Measurements from ENCODE around the gene WDFY4.

WDFY4 gene

DNA sequence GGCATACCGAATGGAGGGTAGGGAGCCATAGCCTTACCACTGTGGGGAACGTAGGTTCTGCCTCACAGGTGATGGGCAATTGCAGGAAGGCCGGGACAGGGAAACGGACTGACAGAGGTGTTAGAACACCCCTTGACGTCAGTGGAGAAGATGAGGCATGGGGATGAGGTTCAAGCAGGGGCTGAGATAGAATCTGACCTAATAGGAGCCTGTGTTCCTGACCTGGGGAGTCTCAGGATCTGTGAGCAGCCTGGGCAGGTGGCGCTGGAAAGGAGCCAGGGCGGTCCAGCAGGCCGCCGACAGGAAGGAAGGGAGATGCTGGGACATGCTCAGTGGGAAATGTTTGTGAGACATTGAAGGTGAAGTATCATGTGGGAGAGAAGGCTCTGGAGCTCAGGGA lies 109.4 kb downstream of the WDFY4 start:
- no peak overlapping the region for H3K9ac ChIP-seq (ENCODE audit: low read length)
- H2AFZ ChIP-seq (ENCODE audit: low read depth, low read length, severe bottlenecking), result no peak overlapping the region
- H3K4me2 ChIP-seq (ENCODE audit: low read depth, low read length, poor library complexity, severe bottlenecking), result no peak overlapping the region
- no peaks in the 10 kb centered on the region for H3K9me2 ChIP-seq (replicated peaks; ENCODE audit: insufficient read depth, low read length)
- no peaks in the 10 kb centered on the region for H3K27me3 ChIP-seq (ENCODE audit: low read length)
- no peak overlapping the region for H3K27ac ChIP-seq (ENCODE audit: low read depth, low read length)
- no peaks in the 10 kb centered on the region for H3K9me3 ChIP-seq (ENCODE audit: insufficient read depth, low read length)
- no peak overlapping the region for H3K4me3 ChIP-seq (ENCODE audit: insufficient read depth, low read length, poor library complexity, severe bottlenecking)
- H3F3A ChIP-seq (ENCODE audit: insufficient read depth), result peaks cover 10% of the 10 kb centered on the region; the same call in 1 of the 2 replicates
- peaks cover 19% of the 10 kb centered on the region; the same call in 1 of the 2 replicates for H3K36me3 ChIP-seq (ENCODE audit: low read length)
- no peaks in the 10 kb centered on the region for H3K79me2 ChIP-seq (ENCODE audit: insufficient read depth, low read length)
- H4K20me1 ChIP-seq (ENCODE audit: low read depth, low read length), result no peaks in the 10 kb centered on the region
- TF ChIP-seq, protein P1, sequence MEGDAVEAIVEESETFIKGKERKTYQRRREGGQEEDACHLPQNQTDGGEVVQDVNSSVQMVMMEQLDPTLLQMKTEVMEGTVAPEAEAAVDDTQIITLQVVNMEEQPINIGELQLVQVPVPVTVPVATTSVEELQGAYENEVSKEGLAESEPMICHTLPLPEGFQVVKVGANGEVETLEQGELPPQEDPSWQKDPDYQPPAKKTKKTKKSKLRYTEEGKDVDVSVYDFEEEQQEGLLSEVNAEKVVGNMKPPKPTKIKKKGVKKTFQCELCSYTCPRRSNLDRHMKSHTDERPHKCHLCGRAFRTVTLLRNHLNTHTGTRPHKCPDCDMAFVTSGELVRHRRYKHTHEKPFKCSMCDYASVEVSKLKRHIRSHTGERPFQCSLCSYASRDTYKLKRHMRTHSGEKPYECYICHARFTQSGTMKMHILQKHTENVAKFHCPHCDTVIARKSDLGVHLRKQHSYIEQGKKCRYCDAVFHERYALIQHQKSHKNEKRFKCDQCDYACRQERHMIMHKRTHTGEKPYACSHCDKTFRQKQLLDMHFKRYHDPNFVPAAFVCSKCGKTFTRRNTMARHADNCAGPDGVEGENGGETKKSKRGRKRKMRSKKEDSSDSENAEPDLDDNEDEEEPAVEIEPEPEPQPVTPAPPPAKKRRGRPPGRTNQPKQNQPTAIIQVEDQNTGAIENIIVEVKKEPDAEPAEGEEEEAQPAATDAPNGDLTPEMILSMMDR (IDR thresholded peaks at IDR 0.05; ENCODE audit: insufficient read depth, low read length, poor library complexity, severe bottlenecking), result no peak
- no peak for TF ChIP-seq EZH2phosphoT487 (conservative IDR thresholded peaks at IDR 0.05; ENCODE audit: low read length)

DNA sequence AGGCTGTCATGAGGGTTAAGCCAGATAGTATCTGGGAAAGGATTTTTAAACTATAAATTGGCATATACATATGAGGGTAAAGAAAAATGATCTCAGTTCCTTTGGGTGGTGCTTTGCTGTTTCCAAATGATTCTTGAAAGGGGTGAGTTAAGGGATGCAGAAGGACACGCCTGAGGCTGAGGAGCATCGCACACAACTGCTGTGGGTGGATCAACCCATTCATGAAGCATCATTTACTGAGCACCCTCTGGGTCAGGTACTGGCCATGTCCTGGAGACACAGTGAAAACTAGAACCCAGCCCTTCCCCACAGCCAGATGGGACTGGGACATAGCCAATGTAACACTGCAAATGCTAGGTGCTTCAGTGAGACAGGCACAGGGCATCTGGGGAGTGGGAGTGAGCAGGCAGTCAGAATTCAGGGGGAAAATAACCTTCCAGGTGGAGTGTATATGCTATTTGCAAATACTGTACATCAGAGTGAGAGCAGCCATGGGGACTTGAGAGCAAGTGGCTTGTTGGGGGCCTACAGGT lies 112.1 kb downstream of the WDFY4 start:
- no peaks in the 10 kb centered on the region for H3K9me2 ChIP-seq (replicated peaks; ENCODE audit: insufficient read depth, low read length)
- TF ChIP-seq EZH2phosphoT487 (conservative IDR thresholded peaks at IDR 0.05; ENCODE audit: low read length), result no peak
- TF ChIP-seq, protein P1 (IDR thresholded peaks at IDR 0.05; ENCODE audit: insufficient read depth, low read length, poor library complexity, severe bottlenecking), result no peak
- peaks cover 19% of the 10 kb centered on the region; the same call in 1 of the 2 replicates for H3K36me3 ChIP-seq (ENCODE audit: low read length)
- H3F3A ChIP-seq (ENCODE audit: insufficient read depth), result peaks cover 10% of the 10 kb centered on the region; the same call in 1 of the 2 replicates
- no peaks in the 10 kb centered on the region for H3K27me3 ChIP-seq (ENCODE audit: low read length)
- H3K9me3 ChIP-seq (ENCODE audit: insufficient read depth, low read length), result no peaks in the 10 kb centered on the region
- no peak overlapping the region for H2AFZ ChIP-seq (ENCODE audit: low read depth, low read length, severe bottlenecking)
- H3K27ac ChIP-seq (ENCODE audit: low read depth, low read length), result no peak overlapping the region
- no peaks in the 10 kb centered on the region for H4K20me1 ChIP-seq (ENCODE audit: low read depth, low read length)
- H3K4me2 ChIP-seq (ENCODE audit: low read depth, low read length, poor library complexity, severe bottlenecking), result no peak overlapping the region
- H3K9ac ChIP-seq (ENCODE audit: low read length), result no peak overlapping the region
- H3K79me2 ChIP-seq (ENCODE audit: insufficient read depth, low read length), result no peaks in the 10 kb centered on the region
- H3K4me3 ChIP-seq (ENCODE audit: insufficient read depth, low read length, poor library complexity, severe bottlenecking), result no peak overlapping the region

DNA sequence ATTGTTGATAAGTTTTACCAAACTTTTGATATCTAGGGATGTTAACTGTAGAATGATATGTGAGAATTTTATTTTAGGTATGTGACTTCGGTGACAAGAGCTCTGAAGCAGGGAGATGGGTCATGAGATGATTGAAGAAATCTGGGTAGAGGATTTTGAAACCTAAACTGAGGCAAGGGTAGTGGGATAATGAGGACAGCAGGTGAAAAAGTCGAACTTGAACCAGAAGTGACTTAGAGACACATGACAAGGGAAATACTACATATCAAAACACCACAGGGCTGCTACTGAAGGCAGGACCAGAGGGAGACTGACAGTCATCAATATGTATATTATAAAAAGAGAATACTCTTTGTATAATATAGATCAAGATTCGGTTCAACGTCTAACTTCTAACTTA lies 113.2 kb downstream of the WDFY4 start:
- Histone ChIP-seq H4K20me1 (ENCODE audit: low read depth, low read length) (no peaks in the 10 kb centered on the region), H3K4me2 (ENCODE audit: low read depth, low read length, poor library complexity, severe bottlenecking) (no peak overlapping the region), H3K27ac (ENCODE audit: low read depth, low read length) (no peak overlapping the region), H3F3A (ENCODE audit: insufficient read depth) (peaks cover 10% of the 10 kb centered on the region; the same call in 1 of the 2 replicates), H3K36me3 (ENCODE audit: low read length) (peaks cover 16% of the 10 kb centered on the region; the same call in 1 of the 2 replicates), H2AFZ (ENCODE audit: low read depth, low read length, severe bottlenecking) (no peak overlapping the region), H3K9me2 (replicated peaks; ENCODE audit: insufficient read depth, low read length) (no peaks in the 10 kb centered on the region), H3K9me3 (ENCODE audit: insufficient read depth, low read length) (no peaks in the 10 kb centered on the region), H3K9ac (ENCODE audit: low read length) (no peak overlapping the region), H3K79me2 (ENCODE audit: insufficient read depth, low read length) (no peaks in the 10 kb centered on the region), H3K27me3 (ENCODE audit: low read length) (no peaks in the 10 kb centered on the region), H3K4me3 (ENCODE audit: insufficient read depth, low read length, poor library complexity, severe bottlenecking) (no peak overlapping the region)
- TF ChIP-seq, protein P1 (IDR thresholded peaks at IDR 0.05; ENCODE audit: insufficient read depth, low read length, poor library complexity, severe bottlenecking), result no peak
- TF ChIP-seq EZH2phosphoT487 (conservative IDR thresholded peaks at IDR 0.05; ENCODE audit: low read length), result no peak
